DMS114 treated with DMSO at 0.1 percent for 48 hours (cell line): ENCODE data around the gene SMIM28.
"Not testable (repeated sequence)": the region's sequence is repeated elsewhere in the genome, so short reads cannot be mapped to it uniquely, and the experiment has no call there.

ENCODE experiments used
- DNase-seq: peaks from one replicate; lab custom pipeline; 2025; ENCODE audit not compliant: unreplicated experiment; lab: John Stamatoyannopoulos, UW

SMIM28 gene

DNA sequence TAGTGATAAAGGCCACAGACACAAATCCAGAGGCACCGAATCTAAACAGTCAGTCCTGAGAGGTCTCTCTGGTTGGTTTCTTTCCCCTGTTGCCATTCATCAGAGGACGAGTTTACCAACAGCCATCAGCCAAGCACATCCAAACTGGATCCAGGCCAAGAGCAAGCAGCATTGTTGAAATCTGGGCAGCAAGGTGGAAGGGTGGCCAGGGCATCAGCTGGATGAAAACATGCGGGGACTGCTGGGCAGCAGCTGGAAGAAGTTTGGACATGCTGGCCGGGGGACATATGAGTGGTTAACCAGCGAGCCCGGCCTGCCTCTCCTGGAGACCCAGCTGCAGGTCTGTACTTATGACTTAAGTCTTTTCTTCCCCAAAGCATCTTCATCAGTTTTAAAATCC lies at the start of gene SMIM28:
TSS of gene SMIM28 (plus strand) at position 62 of the 400 bp plus-strand sequence. CDS start at position 230, 168 bp downstream.
- DNase-seq, result no peak

- DNase-seq, result no peak
These were observed 49.5 kb upstream of the SMIM28 start for GRCh38 chr6:138328210-138328609.

DNA sequence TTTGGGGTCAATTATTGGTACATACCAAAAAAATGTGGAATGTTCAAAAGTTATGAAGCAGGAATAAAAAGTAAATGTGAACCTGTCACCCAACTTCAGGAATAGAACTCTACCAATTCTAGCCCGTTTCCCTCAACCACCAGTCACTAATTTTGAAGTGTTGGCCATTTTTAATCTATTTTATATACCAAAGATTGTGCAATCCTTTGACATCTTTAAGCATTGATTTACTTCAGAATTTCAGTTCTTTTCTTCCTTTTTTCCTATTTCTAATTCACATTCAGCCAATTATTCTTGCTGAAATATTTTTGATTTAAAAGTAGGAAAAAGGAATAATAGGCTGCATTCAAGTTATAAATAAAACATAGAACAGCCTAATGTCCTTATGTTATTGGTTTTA lies 46.9 kb upstream of the SMIM28 start:
- no peak for DNase-seq

DNA sequence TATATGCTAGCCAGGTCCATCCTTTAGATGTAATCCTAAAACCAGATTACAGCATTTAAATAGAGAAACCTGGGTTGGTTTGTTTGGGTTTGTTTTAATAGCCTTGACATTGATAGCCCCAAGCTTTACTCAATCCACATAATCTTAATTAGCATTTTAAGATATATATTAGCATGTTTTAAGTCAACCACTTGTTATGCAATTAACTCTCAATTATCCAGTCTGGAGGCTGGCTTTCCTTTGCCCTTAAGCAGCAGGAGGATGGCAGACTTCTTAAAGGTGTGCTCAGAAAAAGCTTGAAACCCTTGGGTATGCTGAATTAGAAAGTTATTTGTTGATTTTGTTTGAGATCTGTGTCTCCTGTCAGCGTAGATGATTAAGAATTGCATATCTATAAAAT lies 46.3 kb upstream of the SMIM28 start:
- no peak for DNase-seq

DNA sequence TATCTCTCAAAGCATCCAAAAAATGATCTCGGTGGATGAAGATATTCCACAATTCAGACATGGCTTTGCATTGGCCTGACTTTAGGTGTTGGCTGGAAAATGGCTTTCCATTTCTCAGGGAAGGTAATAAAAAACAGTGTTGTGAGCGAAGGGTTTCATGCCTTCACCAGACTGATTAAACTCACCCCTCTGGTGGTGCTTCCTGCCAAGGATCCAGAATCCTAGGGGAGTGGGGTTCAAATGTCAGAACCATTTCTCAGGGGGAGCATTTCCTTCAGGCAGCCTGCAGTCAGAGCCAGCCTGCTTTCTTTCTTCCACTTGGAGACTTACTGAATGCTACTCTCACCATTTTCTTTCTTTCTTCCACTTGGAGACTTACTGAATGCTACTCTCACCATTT lies 45.7 kb upstream of the SMIM28 start:
- no peak for DNase-seq

DNA sequence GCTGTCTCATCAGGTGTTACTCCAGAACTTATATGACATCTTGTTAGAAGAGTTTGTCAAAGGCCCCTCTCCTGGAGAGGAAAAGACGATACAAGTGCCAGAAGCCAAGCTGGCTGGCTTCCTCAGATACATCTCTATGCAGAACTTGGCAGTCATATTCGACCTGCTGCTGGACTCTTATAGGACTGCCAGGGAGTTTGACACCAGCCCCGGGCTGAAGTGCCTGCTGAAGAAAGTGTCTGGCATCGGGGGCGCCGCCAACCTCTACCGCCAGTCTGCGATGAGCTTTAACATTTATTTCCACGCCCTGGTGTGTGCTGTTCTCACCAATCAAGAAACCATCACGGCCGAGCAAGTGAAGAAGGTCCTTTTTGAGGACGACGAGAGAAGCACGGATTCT lies 43.7 kb upstream of the SMIM28 start:
- DNase-seq, result no peak

GRCh38 chr6:138334963-138335362 lies 42.7 kb upstream of the SMIM28 start:
- no peak for DNase-seq

DNA sequence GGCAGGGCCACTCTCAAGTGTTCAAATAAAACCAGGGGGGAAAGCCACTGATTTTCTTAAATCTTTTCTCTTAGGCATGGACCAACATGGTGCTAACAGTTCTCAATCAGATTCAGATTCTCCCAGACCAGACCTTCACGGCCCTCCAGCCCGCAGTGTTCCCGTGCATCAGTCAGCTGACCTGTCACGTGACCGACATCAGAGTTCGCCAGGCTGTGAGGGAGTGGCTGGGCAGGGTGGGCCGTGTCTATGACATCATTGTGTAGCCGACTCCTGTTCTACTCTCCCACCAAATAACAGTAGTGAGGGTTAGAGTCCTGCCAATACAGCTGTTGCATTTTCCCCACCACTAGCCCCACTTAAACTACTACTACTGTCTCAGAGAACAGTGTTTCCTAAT lies 41.5 kb upstream of the SMIM28 start:
- DNase-seq, result no peak

GRCh38 chr6:138337076-138337475 lies 40.6 kb upstream of the SMIM28 start:
- no peak for DNase-seq

- DNase-seq, result no peak
These were observed 38.7 kb upstream of the SMIM28 start for GRCh38 chr6:138339024-138339423.

- no peak for DNase-seq
These were observed 36.5 kb upstream of the SMIM28 start for GRCh38 chr6:138341176-138341575.

DNA sequence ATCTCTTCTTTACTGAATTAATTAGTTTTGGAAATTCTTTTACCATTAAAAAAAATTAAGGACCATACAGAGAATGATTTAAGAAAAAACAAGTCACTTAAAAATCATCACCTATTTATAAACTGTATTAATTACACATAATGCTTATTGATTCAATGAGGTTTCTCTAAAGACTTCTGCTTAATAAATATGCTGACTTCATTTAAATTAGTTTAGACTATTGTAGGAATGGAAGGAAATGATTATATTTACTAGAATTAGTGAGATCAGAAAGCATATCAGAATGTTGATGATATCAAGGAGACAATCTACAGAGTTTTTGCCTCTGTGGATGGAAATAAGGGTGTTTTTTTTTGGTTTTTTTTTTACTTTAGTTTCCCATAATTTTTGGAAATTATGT lies 34.6 kb upstream of the SMIM28 start:
- no peak for DNase-seq

GRCh38 chr6:138345565-138346285 lies 32.0 kb upstream of the SMIM28 start:
- no peak for DNase-seq

DNA sequence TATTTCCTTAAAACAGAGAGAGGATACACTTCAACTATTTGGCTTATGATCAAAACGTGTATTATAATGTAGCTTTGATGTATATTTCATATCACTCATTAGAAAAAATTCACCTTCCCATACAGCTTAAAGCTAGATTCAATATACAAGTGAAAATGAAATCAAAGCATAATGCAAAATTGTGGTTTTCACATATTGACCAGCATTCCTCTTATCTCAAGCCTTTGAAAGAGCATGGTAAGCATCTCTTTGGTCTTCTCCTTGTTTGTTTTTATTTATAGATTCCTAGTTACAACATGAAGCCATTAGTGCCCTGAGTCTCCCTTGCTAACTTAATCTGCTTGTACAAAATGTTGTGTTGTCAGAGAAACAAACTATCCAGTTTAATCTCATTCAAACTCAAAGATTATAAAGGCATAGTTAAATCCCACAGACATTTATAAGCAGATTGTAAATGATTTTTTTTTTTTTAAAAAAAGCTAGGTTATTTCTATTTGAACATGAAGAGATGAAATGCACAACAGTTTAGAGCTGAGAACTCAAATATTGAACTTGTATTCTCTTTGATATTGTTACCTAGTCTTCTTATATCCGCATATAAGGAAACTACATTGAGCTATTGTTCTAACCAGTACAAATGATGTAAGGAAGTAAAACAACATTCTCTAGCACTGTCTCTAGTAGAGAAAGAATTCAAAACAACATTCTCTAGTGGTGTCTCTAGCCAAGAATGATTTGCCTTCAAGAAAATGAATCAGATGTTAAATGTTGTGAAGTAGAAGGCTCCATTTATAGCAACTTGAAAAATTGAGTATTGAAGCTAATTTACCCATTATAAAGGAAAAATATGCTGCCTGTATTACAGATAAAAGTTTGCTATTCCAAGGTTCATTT lies 31.2 kb upstream of the SMIM28 start:
- no peak for DNase-seq

GRCh38 chr6:138347864-138348263 lies 29.8 kb upstream of the SMIM28 start:
- DNase-seq, result no peak

GRCh38 chr6:138349891-138350290 lies 27.8 kb upstream of the SMIM28 start:
- no peak for DNase-seq

DNA sequence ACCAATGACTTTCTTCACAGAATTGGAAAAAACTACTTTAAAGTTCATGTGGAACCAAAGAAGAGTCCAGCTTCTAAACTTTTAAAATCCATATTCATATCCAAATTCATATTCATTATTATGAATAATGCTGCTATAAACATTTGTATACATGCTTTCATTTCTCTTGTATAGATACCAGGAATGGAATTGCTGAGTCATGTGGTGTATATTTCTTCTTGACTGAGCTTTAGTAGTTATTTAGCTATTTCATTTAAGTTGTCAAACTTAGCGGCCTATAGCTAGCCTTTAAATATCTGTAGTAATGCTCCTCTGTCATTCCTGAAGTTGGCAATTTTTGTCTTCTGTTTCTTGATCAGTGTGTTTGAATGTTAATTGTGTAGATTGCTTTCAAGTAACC lies 19.8 kb upstream of the SMIM28 start:
- DNase-seq, result no peak

DNA sequence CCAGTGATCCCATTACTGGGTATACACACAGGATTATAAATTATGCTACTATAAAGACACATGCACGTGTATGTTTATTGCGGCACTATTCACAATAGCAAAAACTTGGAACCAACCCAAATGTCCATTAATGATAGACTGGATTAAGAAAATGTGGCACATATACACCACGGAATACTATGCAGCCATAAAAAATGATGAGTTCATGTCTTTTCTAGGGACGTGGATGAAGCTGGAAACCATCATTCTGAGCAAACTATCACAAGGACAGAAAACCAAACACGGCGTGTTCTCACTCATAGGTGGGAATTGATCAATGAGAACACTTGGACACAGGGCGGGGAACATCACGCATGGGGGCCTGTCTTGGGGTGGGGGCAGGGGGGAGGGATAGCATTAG lies 9.0 kb upstream of the SMIM28 start:
- not testable (repeated sequence) for DNase-seq

DNA sequence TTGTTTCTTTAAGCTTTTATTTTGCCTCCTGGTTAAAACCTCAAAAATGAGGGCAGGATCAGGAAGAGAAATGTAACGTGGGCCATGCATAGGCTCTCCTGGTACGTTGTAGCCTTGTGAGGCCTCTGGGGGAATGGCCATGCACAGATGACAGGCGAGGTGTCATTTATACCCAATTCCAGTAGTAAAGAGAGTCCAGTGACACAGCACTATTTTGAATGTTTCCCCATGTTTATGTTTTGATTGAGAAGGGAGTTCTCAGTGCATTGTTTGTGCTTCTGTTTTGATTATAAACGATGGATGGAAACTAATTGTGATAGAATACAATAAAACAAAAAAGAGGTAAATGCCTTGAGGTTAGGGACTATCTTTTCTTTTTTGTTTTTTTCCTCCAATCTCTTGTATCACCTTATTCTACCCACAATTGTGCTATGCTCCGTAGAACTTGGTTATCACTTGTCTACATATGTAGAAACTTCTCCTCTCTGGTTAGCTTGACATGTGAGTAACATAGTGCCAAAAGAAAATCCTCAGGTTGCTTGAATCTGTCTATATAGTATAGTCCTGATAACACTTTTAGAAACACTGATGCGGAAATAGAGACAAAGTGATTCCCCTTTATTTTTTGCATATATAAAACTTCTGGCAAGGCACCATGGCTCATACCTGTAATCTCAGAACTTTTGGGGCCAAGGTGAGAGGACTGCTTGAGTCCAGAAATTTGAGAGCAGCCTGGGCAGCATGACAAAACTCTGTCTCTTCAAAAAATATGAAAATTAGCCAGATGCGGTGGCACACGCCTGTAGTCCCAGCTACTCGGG lies 6.9 kb upstream of the SMIM28 start:
- DNase-seq, result no peak

DNA sequence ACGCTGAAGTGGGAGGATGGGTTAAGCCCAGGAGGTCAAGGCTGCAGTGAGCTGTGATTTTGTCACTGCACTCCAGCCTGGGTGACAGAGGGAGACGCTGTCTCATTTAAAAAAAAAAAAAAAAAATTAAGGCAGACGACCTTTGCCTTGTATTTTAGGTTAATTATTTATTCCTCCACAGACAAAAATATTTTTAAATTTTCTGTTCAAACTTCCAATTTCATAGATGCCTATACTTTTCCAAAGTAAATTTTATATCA lies 6.3 kb upstream of the SMIM28 start:
- DNase-seq, result no peak

GRCh38 chr6:138371720-138372119 lies 6.0 kb upstream of the SMIM28 start:
- DNase-seq, result no peak
